NCI-H1105 treated with DMSO at 0.1 percent for 48 hours (cell line): ENCODE measurements around the gene ARHGEF11.

Experiments
- DNase-seq: peaks from one replicate; lab custom pipeline; 2025; lab: John Stamatoyannopoulos, UW

The ARHGEF11 gene

DNA sequence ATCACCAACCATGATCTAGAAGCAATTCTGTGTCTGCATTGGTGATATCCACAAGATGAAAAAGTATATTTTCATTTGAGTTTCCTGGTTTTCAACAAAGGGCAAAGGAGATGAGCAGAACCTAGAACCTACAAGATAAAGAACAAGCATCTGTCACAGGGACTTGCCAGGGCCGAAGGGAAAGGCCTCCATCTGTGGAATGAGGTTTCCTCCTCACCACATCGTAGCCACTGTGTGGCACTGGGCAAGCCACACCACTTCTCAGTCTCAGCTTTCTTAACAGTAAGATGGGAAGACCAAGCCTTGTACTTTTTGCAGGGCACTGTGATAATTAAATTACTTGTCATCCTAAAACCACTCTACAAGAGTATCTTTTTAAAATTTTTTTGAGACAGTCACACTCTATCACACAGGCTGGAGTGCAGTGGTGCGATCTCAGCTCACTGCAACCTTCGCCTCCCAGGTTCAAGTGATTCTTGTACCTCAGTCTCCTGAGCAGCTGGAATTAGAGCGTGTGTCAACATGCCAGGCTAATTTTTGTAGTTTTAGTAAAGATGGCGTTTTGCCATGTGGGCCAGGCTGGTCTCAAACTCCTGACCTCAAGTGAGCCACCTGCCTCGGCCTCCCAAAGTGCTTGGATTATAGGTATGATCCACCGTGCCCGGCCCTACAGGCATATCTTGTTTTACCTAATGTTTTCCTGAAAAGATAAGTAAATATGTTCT is 45.8 kb downstream of the ARHGEF11 start:
- no peak for DNase-seq

DNA sequence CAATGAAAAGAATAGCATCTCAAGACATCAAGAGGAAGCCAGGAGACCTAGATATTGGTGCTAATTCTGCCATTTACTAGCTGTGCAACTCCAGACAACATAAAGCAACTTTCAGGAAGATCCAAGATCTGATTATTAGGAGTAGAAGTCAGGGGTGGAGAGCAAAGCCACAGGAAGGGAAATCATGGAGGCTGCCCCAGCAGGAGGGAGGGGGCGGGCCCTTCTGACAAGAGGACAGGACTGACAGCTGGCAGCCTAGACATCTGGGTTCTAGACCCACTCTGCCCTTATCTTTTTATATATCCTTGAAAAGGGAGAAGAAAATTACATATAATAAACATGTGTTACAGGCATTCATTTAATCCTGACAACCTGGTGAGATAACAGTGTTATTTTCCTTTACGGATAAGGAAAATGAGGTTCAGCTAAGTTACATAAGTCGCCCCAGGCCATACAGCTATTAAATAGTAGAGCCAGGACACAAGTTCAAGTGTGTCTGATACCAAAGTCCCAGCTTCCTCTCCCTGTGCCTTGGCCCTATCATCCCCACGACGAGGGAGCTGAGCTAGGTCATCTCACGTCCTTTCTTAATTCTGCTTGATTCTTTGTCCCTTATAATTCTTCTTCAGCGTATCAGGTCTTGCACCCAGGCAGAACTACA is 46.6 kb downstream of the ARHGEF11 start:
- no peak for DNase-seq

DNA sequence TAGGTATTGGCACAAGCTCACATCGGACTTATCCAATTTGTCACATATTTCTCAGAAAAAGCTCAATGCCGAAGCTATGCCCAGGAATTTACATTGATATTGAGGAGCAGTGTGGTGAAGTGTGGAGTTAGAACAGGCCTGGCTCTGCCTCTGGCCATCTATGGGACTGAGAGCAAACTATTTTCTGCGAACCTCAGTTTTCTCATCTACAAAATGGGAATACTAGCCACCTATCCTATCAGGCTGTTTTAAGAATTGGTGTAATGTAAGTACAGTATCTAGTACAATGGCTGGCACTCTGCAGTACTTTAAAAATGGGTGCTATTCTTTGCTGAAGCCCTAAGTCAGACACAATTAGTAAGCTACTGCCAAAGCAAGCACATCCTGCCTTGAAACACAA is 47.2 kb downstream of the ARHGEF11 start:
- no peak for DNase-seq

DNA sequence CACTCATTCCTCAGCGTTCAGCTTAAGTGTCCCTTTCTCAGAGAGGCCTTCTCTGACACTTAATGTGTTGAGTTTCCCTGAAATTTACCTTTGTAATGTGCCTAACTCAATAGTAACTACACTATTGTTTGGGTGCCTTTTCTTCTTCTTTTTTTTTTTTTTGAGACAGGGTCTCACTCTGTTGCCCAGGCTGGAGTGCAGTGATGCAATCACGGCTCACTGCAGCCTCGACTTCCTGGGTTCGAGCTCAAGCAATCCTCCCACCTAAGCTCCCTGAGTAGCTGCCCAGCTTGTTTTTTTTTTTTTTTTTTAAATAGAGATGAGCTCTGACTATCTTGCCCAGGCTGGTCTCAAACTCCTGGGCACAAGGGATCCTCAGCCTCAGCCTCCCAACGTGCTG is 50.1 kb downstream of the ARHGEF11 start:
- DNase-seq: no peak

DNA sequence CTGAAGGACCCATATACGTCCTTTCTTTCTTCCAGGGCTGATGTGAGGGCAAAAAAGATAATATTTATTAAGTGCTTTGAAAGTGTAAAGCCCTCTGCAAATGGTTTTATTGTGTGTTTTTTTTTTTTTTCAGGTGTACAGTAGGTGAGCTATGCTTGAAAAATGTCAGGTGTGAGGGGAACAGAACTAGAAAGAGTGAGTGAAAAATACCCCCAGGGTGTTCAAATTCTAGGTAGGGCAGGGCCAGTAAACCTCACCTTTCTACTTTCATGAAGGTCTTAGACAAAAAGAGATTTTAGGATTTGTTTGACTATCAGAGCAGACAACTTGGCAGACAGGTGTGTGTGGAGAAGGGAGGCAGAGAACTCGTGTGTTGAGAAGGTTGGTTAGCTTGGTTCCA is 51.3 kb downstream of the ARHGEF11 start:
- DNase-seq: no peak

DNA sequence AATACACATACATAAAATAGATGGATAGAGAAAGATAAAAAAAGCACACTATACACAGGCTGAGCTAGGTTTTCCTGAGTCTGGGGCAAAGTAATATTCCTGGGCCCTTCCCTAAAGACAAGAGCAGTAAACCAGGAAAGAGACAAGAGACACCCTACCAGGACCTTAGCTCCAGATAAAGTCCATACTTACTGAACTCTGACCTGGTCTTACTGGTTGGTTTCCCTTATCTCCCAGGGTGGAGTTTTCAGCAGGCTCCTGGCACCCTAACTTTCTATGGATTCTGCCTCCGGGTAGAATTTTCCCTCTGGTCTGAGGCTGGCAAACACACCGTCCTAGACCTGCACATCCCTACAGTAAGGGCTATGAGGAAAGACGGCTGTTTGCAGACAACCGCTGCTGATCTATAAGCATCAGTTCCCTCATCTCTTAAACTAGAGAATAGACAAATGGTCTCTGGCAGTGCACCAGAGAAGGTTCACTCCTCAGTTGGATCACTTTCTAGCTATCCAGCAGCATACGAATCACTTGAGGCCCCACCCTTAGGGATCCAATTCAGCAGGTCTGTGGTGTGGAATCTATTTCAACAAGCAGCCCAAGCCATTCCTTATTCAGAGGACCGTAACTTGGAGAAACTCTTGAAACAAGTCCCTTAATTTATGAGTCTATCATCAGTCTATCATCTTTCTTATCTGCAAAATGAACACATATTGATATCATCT is 52.0 kb downstream of the ARHGEF11 start:
- no peak for DNase-seq

DNA sequence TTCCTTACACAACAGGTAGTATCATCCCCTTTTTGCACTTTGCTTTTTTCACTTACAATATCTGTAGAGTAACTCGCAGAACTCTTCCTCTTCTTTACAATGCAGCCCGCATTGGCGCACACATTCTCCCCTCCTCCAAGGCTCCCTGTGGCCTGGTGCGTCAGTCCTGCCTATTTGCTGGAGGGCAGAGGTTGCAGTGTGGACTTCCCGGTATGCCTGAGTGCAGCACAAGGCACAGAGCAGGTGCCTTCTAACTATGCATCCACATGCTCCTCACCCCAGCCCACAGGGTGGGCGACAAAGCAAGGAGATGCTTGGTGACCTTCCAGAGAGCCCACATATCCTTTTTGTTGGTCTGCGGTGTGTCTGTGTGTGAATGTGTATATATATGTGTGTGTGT is 53.3 kb downstream of the ARHGEF11 start:
- no peak for DNase-seq

DNA sequence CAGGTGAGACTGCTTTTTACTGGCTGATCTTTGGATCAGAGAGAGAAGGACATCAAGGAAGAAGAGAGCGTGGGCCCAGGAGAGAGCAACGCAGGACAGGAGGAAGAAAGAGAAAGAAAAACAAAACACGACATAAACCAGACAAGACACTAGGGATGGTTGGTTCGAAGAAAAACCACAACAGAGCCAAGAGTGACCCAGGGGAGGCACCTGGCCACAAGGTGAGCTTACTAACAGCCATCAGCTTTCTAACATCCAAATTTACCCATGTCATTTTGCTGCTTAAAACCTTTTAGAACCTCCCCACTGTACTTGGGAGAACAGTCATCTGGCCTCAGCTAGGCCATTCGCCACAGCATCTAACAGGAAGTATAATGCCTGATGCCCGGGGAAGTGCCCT is 57.8 kb downstream of the ARHGEF11 start:
- no peak for DNase-seq

DNA sequence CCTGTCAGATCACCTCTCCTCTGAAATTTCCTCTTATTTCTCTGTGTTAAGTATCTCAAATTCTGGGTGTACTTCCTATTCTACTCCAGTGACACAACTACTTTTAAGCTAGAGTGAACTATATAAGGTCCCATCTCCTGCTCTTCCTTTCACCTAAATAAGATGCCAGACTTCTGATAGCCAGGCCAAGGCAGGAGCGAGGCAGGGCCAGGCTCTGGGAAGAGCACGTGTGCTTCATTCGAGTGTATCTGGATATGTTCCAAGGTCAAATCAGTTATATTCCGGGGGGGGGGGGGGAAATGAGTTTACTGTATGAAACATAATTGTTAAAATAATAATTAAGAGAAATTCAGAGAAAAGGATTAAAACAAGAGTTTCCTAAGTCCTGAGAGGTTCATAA is 65.0 kb downstream of the ARHGEF11 start:
- no peak for DNase-seq

DNA sequence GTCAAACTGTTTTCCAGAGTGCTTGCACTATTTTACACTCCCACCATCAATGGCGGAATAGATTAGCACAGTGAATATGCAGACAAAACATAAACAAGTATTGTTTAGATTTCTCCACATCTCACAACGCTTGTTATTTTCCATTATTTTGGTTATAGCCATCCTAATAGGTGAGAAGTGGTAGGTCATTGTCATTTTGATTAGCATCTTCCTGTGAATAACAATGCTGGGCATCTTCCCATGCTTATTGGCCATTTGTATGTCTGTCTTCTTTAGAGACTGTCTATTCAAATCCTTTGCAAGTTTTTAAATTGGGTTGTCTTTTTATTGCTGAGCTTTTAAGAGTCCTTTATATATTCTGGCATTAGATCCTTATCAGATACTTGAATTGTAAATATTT is 70.5 kb downstream of the ARHGEF11 start:
- DNase-seq: no peak

DNA sequence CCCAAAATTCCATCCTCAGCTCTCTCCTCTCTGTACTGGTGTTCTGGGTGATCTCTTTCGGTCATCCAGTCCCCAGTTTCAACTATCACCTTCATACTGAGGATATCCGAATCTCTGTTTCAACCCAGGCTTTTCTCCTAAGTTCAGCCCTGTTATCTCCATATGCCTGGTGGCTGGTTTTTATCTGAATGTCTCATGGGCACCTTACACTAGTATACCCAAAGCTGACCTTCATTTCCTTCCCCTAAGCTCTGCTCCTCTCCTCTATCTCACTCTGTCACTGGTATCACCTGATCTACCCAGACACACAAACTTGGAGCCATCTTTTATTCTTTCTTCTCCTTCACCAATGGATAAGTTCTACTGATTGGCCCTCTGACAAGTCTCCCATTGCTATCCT is 72.1 kb downstream of the ARHGEF11 start:
- no peak for DNase-seq

DNA sequence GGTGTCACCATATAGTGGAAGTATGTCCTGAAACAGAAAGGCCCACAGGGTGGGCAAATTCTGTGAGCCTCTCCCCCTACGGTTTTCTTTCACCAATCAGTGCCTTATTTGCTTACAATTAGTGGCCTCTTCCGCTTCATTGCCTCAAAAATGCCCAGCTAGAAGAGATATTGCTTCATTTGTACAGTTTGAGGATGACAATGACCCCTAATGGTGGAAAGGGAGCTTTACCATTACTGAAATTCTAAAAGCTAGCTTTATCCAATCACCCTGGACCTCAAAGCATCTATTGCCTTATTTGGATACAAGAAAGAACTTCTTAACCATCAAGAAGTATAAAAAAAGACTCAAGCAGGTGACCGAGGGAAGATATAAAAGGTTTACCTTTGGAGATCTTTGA is 75.5 kb downstream of the ARHGEF11 start:
- DNase-seq: no peak

DNA sequence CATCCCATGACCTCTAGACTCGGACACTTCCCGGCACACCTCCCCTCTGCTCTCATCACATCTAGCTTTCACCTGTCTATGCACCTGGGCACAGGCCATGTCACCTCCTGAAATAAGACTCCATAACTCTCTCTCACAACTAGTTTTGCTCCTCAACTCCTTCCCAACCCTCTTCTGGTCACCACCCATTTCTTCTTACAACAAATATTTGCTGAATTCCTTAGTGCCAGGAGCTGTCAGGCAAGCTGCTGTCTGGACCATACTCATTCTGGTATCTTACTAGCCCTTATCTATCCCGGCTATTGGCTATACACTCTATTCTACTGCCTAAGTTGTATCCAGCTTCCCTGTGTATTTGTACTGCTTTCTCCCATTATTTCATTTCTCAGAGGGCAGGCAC is 76.0 kb downstream of the ARHGEF11 start:
- no peak for DNase-seq

DNA sequence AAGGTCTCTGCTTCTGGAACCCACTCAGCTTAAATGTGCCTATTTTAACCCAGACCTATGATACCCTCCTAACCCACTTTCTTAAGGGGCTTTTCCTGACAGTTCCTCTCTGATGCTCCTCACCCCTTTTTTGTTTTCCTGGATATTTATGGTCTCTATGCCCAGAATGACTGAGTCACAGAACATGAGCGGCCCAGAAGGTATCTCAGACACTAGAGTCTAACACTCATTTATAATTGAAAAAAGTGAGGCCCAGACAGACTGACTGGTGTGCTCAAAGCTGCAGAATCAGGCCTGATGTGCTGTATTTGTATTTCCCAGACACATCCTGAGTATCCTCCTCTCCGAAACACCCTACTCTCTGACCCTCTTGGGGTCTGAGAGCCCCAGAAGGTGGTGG is 81.1 kb downstream of the ARHGEF11 start:
- no peak for DNase-seq

DNA sequence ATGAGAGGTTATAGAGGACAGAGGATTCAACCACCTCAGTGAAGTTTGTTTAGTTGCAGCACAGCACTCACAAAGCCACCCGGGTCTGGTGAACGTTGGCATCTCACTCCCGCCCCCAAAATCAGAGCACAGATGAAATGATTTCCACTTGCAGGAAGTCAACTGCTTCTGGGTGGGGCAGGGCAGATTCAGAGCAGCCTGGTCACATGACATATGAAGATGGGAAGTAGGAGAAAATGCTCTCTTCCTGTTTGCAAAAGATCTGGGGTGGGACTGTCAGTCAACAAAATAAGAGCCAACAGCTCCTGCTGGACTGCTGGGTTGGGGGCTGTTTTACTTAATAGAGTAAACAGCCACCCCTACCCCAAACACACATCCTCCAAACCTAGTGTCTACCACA is 81.9 kb downstream of the ARHGEF11 start:
- no peak for DNase-seq

DNA sequence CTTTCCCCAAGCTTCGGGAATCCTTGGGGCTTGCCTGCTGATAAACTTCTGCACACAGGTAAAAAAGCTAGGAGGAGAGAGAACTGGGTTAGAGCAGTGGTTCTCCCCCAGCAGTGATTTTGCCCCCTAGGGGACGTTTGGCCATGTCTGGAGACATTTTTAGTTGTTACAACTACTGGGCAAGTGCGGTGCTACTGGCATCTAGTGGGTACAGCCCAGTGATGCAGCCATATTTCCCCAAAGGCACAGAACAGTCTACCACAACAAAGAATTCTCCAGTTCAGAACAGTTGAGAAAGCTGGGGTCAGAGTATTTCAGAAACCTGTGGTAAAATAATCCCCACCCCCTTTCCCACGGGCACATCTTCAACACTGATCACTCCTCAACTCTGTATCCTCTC is 83.8 kb downstream of the ARHGEF11 start:
- no peak for DNase-seq

DNA sequence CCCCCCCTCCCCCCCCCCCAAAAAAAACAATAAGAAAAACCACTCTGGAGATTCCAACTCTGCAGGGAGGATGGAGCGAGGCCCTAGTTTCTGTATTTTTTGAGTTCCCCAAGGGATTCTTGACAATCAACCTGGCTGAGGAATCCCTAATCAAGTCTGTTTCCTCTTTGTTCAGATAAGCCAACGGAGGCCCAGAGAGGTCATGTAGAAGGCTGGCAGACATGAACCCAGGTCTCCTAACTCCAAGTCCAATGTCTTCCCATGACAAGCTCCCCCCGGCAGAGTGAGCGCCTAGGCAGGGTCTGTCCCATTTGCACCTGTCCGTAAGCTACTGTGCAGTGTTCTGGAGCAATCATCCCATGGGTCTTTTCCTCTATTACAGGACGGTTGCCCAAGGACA is 85.6 kb downstream of the ARHGEF11 start:
- DNase-seq: no peak

DNA sequence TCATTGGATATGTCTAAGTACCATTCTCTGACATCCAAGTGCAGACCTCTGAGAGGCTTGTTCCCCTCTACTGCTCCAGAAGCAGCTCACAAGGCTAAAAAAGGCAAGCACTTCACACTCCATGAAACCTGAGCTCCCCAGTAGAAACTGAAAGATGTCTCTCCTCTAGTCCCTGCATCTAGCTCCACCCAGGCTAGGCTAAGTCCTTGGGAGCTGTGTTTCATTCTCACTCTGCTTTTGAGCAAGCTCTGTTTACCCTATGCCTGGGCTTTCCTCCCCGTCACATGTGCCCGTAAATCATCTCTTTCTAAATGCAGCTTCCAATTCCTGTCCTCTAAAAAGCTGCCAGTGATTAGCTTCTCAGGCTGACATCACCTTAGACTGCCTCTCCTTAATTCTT is 86.1 kb downstream of the ARHGEF11 start:
- DNase-seq: no peak

DNA sequence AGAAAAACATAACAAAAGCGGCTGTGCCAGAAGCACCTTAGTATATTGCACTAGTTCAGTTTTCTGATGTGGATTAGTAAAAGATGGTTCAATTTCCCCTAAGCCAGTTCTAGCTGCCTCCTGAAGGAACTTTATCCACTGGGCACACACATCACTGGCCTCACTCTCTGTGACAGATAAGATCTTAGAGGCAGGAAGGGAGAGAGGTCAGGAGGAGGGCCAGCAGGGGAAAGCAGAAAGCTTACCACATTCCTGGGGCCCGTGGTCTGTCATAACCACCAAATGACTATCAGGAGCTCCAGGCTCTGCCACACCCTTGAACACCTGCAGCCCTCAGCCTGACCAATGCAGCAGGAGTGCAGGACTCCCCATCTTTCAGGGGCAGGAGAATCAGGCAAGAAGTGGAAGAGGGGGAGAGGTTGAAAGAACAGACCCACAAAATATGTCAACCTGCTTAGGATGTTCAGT is 87.3 kb downstream of the ARHGEF11 start:
- no peak for DNase-seq

DNA sequence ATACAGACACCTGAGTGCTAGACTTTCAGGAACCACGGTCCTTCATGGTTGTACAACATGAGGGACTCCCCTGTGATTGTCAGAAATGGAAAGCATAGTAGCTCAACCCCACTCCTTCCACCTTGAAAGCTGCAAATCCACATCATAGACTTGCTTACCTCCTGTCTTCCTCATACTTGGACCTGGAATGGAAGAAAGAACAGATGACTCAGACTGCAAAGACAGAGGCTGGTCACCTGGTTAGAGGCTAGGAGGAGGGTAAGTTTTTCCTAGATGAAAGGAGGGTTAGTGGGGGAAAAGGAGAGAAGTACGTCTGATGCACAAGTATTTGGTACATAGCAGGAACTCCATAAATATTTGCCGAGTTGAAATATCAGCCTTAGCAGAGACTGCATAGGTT is 87.9 kb downstream of the ARHGEF11 start:
- no peak for DNase-seq

DNA sequence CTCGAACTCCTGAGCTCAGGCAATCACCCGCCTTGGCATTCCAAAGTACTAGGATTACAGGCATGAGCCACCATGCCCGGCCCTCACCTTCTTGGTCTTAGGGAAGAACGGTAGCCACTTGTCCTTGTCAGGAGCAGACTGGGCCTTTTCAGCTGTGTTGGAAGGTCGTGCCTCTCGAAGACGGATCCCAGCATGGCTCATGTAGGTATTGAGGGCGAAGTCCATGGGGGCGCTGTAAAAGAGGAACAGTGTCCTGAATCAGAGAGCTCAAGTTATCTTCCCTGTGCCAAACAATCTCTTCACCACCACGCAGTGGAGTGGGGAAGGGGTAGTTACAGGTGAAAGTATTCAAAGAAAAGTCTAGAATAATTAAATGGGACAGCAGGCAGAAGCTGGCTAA is 89.2 kb downstream of the ARHGEF11 start:
- DNase-seq: no peak

DNA sequence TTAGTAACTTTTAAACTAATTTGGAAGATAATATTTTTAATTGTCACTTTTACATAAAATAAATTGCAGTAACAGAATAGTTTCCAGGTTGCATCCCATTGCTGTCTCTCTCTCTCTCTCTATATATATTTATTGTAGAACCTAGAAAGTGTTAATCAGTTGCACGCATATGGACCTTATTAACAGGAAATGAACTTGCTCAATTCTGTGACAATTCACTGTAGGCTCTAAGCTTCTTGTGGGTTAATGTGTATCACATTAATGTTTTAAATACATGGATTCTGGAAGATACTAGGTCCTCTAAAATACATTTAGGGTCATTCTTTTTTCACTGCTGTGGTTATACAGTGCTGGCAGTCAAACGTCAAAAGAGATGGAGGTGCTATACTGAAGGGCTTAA is 92.0 kb downstream of the ARHGEF11 start:
- DNase-seq: no peak

DNA sequence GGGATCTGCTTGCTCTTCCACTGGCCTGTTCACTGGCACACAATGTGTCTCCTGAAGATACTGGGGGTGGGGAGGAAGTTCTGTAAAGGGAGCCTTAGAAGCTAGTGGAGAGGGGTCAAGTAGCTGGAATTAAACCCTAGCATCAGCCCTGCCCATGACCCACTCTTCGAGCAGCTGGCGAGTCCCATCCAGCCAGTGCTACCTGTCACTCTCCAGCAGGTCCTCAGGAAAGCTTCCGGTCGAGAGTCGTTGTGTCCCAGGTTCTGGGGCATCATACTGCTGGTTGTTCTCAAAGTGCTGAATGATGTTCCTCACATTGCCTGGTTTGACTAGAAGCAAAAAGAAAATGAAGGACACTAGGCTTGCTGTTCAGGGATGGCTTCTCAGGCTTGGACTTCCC is 94.2 kb downstream of the ARHGEF11 start:
- DNase-seq: no peak
